Cerebellar cortex (tissue), 1 donor: Measurements from ENCODE around the gene HEXIM2.
"Not testable (repeated sequence)": the region's sequence is repeated elsewhere in the genome, so short reads cannot be mapped to it uniquely, and the experiment has no call there.

ENCODE experiments used
- DNase-seq: peaks from one replicate; pipeline ENCODE4 v3.0.0-alpha.2; 2015; ENCODE audit warnings: low spot score

The HEXIM2 gene

DNA sequence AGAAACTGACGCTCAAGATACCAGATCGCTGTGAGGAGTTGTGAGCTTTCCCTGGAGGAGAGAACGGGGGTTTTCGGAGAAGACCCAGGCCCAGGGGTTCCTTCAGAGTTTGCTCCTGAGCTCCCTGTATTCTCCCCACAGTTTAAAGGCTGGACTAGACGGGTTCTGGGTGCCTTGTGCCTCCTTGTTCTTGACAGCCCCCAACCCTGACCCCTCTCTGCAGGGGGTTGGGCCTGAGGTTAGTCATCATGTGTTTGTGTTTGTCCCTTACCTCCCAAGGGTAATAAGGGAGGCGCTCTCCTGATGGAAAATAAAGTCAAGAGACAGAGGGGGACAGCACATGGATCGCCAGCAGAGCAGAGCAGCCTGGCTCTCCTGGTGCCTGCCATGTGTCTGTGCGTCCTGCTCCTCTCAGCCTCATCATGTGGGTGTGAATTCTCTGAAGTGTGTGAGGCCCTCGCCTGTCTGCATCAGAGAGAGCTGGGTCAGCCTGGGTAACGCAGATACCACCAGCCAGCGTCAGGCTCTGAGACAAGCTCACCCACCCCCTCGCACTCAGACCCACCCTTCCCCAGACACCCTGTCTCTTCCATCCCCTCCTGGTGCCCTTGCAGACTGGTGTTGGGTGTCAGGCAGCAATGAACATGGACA lies 8.7 kb downstream of the HEXIM2 start:
- DNase-seq, result no peak

DNA sequence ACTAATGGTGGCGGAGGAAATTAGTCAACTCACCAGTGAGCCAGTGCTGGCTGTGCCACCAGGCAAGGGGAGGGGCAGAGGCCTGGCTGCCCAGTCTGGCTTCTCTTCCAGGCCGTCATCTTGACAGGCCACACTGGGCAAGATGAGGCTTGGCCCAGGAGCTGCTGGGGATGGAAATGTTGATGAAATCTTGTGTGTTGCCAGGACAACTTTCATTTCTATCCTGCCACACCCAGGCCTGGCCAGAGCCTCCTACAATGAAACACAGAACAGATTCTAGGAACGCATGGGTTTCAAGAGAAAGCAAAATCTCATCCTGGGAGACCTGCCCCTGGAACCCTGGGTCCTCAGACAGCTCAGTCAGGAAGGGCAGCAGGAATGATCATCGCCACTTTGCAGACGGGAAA lies 9.3 kb downstream of the HEXIM2 start:
- DNase-seq, result peak; percentile 56

DNA sequence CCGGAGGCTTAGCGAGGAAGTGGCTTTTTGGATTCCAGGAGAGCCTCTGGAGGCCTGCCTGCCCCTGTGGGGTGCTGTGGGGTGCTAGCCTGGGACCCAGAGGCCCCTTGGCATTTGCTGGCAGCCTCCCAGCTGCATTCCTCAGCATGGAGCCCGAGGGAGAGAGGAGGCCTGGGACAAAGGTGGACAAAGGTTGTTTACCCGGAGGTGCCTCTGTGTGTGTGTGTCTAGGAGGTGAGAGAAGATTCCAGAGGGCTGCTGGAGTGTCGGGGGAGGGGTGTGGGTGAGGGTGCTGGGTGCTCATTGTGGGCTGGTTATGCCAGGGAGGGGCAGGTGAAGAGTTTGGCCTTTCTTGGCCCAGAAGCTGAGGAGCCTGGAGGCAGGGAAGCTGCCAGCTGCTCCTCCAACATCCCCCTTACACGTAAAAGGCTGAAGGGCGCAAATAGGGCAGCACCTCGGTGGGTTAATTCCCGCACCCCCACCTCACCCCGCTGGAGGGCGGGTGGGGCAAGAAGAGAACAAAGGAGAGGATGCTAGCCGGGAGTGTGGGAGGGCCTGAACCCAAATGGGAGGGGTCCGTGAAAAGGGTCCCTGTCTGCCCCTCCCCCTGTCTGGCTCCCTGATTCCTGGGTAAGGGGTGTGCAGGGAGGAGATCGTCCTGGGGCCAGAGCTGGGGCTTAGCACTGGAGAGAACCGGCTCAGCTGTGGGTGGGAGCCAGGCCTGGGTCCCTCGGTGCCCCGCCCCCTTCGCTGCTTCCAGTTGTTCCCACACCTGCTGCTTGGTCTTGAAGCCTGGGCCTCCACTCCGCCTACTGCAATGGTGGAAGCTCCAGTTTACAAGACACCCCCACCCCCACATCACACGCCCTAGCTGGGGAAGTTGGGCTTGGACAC lies 9.9 kb downstream of the HEXIM2 start:
- peak; percentile 75 for DNase-seq

DNA sequence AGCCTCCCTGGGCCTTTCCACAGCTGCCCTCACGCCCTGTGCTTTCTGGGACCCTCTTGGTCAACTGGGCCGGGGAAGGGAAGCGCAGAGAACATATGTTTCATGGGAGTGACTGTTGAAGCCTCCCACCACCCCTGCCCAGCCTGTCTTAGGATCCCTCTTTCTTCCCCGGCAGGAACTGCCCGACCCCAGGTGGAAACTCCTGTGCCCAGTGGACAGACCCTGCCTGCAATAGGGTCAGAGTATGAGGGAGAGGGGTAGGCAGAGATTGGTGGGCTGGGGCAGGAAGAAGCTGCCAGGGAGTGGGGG lies 10.5 kb downstream of the HEXIM2 start:
- DNase-seq, result no peak

DNA sequence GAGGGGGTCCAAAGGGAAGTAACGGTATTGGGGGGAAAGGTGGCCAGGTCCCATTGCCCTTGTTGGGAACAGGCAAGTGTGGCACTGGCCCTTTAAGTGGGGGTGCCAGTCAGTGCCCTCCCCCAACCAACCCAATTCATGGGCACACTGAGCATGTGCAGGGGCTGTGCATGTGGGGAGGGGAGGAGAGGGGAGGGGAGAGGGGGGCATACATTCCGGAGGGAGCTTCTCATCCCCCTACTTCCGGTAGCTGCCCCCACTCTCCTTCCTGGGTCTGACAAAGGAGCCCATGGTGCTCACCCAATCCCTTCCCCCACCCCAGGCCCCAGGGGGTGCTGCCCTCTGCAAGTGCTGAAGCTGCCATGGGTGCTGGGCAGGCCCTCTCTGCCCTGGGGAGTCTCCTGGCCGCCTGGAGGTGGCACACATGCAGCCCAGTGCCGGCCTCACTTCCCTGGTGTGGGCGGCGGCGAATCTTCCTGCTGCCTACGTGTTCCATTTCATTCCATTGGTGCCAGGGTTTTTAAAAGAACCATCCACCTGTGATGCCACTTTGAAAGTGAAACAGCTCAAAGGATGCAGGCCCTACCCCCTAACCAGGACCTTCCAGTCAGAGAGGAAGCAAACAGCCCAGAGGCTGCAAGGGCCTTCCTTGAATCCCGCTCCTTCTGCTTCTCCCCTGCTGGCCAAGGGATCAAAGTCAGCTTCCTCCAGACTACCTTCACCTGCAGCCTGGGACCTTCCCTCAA lies 11.0 kb downstream of the HEXIM2 start:
- DNase-seq, result peak; percentile 95

DNA sequence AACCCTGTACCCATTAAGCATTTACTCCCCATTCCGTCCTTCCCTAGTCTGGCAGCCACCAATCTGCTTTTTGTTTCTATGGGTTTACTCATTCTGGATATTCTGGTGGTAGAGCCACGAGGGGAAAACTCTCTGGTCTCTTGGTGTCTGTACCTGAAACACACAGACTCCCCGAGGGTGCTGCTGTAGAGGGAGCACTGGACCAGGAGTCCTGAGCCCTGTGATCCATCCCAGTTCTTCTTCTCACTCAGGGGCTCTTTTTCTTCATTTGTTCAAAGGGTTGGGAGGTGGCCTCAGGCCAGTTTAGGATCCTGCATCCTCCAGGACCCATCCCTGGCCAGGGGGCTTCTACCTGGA lies 14.1 kb downstream of the HEXIM2 start:
- no peak for DNase-seq

DNA sequence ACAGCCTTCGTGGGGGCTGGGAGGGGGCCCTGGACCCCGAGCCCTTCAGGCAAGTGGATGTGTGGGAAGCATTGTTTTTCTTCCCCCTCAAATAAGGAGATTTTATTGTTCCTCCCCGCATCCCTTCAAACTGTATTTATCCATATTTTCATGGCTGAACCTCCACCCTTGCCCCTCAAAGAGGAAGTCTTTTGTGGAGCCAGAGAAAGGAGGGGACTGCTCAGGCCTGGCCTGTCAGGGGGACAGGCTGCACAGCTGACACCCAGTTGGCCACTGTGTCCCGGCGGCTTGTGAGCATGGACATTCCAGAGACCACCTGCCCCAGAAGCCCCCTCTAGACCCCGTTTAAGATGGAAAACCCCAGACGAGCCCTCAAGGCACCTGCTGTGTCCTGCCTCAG lies 15.9 kb downstream of the HEXIM2 start:
- DNase-seq, result no peak

DNA sequence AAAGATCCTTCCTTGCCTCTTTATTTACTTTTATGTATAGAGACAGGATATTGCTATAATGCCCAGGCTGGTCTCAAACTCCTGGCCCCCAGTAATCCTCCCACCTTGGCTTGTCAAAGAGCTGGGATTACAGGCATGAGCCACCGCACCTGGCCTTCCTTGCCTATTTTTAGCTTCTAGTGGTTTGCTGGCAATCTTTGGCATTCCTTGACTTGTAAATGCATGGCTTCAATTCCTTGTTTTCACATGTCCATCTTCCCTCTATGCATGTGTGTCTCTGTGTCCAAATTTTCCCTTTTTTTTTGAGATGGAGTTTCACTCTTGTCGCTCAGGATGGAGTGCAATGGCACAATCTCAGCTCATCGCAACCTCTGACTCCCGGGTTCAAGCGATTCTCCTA lies 22.5 kb downstream of the HEXIM2 start:
- DNase-seq, result no peak

DNA sequence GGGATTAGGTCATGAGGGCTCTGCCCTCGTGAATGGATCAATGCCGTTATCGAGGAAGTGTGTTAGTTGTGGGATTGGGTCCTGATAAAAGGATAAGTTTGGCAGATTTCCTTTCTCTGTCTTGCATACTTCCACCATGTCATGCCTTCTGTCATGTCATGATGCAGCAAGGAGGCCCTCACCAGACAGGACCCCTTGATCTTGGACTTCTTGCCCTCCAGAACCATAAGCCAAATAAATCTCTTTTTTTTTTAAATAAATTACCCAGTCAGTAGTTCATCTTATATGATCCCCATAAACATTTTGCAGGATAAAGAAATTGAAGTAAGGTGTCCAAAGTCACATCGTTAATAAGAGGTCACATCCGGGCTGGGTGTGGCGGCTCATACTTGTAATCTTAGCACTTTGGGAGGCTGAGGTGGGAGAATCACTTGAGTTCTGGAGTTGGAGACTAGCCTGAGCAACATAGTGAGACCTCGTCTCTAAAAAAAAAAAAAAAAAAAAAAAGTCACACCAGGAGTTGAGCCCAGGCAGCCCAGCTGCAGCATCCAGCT lies 25.2 kb downstream of the HEXIM2 start:
- no peak for DNase-seq

DNA sequence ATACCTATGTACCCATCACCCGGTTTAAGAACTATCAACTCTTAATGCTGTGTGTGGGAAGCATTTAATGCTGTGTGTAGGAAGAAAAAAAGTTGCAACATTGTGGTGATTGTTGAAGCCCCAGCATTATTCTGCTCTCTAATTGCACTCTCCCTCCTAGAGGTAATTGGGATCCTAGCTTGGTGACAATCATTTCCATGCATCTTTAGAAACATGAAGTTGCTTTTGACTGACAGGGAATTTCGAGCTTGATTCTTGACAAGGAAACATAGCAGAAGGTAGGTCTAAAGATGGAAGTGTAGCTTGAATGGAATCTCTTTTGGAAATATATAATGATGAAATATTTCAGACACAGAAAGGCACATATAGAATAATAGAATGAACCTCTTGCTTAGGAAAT lies 27.3 kb downstream of the HEXIM2 start:
- no peak for DNase-seq

DNA sequence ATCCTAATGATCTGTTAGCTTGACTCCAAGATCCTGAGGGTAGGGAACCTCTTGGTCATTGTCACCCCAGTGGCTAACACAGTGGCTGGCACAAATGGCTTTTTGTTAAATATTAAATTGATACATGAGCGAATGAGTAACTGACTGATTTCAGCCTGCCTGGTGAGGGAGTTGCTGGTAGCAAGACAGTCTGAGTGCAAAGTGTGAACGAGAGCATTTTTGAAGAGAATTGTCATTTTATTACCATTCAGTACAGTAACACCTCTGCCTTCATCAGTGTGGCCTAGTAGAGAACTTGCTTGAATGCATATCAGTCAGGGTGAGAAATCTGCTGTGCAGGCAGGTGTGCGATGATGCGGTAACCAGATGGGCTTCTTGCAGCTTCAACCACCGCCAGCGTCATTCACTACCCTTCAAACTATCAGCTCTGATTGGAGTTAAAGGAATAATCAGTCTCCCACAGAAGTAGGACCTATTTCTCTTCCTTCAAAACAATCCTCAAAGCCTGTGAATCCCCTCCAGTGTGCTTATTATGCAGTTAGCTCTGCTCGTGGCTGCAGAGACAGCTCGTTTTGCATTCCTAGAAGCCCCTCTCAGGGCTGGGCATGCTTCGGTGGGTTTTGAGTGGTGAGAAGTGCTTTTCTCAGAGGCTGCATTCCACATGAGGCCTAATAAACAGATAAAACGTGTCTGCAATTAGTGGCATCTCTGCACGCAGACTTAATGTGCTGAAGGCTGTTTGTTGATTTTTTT lies 29.0 kb downstream of the HEXIM2 start:
- DNase-seq, result no peak

DNA sequence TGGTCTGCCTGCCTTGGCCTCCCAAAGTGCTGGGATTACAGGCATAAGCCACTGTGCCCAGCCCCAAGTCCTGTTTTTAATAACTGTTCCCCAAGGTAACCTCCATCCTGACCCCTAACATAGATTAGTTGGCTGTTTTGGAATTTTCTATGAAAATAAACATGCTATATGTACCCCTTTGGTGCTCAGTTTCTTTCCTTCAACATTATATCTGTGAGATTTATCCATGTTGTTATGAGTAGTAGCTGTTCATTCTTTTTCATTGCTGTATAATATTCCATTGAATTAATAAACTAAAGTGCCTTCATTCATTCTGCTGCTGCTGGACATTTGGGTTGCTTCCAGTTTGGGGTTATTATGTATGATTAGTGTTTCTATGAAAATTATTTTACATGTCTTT lies 33.7 kb downstream of the HEXIM2 start:
- no peak for DNase-seq

DNA sequence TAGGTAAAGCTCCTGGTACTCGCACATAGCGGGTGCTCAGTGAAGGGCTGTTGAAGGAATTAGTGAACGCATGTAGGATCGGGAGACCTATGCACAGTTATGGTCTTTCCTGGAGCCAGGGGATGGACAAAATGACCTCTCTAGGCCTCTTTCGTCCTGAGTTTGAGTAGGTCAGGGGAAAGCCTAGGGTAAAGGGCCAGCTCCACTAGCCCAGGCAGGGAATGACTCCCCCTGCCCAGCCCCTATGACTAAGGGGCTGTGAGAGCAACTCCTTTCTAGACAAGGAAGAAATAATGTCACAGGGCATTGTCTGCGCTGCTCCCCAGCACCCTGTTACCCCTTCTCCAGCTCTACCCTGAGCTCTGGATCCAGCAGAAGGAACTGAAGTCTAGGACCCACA lies 35.4 kb downstream of the HEXIM2 start:
- DNase-seq, result no peak

DNA sequence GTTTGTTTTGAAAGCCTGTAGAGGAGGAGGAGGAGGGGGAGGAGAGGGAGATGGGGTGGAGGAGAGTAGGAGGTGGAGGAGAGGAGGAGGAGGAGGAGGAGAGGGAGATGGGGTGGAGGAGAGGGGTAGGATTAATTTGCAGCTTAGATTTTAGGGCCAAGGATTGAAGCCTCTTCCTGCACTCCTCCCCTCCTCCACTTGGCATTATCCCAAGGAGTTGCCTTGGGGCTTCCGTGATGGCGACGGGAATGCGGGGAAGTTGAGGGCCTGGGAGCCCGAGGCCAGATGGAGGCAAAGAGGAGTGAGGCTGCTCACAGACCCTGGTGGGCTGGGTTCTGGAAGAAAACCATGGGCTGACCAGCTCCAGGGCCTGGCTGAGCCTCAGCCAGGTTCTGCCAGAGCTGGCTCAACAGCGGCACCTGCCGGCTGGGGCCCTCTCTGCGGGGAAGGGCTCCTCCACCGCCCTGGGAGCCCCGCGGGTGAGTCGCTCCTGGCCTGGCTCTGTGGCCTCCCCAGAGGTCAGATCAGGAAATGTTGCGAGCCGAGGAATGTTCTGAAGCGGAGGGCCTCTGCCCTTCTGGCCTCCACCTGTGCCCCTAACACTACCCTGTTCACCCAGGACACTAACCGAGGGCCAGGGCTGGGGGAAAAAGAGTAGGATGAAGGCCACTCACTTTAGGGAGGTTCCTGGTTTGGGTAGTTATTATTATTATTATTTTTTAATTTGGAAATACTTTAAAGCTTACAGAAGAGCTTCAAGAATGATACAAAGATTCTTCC lies 36.1 kb downstream of the HEXIM2 start:
- DNase-seq, result peak; percentile 88

DNA sequence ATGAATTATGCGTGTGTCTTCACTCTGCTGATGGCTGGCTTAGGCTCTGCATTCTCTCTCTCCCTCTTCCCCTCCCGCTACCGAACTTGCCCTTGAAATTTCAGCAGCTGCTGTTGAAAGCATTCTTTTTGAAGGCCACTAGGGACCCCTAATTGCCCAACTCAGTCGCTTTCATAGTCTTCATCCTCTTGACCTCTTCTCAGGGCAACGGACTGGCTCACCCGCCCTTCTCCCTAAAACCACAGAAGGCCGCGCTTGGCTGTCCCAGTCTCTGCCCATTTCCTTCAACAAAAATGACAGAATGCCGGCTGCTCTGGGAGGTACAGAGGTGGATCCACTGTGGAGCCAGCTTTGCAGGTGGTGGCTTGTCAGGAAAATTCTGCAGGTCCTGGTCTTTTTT lies 39.0 kb downstream of the HEXIM2 start:
- no peak for DNase-seq

DNA sequence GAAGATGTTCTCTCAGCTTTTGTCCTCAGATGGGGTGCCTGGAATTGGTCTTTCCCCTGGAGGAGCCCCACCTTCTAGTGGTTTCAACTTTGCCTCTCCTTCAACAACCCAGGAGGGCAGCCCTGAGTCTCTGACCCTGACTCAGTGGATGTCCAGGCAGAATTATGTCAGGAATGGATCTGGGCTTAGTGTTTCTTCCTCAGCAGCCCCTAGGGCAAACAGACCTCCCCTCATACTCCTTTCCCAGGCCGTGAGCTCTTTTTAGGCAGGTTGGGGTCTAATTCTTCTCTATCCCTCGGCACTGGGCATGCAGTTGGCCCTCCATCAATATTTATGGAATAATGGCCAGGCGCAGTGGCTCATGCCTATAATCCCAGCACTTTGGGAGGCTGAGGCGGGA lies 39.8 kb downstream of the HEXIM2 start:
- no peak for DNase-seq

DNA sequence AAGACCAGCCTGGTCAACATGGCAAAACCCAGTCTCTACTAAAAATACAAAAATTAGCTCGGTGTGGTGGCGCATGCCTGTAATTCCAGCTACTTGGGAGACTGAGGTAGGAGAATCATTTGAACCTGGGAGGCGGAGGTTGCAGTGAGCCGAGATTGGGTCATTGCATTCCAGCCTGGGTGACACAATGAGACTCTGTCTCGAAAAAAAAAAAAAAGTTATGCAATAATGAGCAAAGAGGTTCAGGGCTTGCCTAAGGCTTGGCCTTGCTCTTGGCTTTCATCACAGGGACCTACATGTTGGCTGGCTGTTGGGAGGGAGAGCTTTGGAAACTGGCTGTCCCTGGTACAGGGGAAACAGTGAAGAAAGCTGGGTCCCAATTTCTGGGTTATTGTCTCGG lies 40.2 kb downstream of the HEXIM2 start:
- not testable (repeated sequence) for DNase-seq

DNA sequence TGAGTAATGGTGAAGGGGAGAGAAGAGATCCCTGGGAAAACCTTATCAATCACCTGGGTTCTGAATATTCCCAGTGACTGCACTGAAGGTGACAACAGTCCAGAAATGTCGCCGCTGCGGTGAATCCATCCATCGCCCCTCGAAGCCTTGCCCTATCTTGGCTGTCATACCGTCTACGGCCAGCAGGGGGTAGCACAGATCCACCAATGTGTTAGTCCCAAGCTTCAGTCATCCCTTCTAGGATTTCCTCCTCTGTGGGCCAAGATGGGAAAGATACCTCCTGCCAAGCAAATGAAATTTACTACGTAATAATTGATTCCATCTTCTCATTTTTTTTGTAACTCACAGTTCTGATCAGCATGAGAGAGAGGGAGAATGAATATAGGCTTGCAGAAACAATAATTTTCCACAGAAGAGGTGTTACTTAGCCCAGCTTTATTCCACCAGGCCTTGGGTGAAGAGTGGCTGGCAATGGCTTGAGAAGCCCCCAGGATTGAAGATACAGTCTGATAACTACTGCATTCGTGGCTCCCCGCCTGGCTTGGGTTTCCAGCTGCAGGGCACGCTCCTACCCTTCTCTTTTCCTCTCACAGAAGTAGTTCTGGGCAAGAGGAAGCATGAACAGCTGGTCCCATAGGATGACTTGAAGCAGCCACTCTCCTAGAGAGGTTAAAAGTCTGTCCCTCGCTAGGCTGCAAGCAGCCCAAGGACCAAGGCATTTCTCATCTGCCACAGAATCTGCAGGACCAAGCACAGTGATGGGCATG lies 57.4 kb downstream of the HEXIM2 start:
- DNase-seq, result peak; percentile 91
